ENCODE results near the gene DCST1.
A peak's percentile ranks its signal among the peaks of the same experiment; 100 is the strongest.

Gene DCST1

GRCh38 chr1:155032886-155033285 lies 738 bp upstream of the DCST1 start:
- DNase-seq (ENCODE audit: low read depth in 2 of 2) = no peak

GRCh38 chr1:155034318-155035208 lies 939 bp downstream of the DCST1 start:
- DNase-seq (ENCODE audit: low read depth in 2 of 2) = no peak

GRCh38 chr1:155035936-155036335 lies 2.3 kb downstream of the DCST1 start:
- DNase-seq (ENCODE audit: low read depth in 2 of 2) = no peak

GRCh38 chr1:155037043-155037442 lies 3.4 kb downstream of the DCST1 start:
- DNase-seq (ENCODE audit: low read depth in 2 of 2) = no peak

- DNase-seq (ENCODE audit: low read depth in 2 of 2) = no peak
Measured at GRCh38 chr1:155037851-155038441, 4.3 kb downstream of the DCST1 start.

- no peak for DNase-seq (ENCODE audit: low read depth in 2 of 2)
Measured at GRCh38 chr1:155038602-155039307, 5.1 kb downstream of the DCST1 start.

- no peak for DNase-seq (ENCODE audit: low read depth in 2 of 2)
Measured at GRCh38 chr1:155039308-155039669, 5.7 kb downstream of the DCST1 start.

GRCh38 chr1:155040358-155041093 lies 6.9 kb downstream of the DCST1 start:
- no peak for DNase-seq (ENCODE audit: low read depth in 2 of 2)

GRCh38 chr1:155042789-155043188 lies 9.2 kb downstream of the DCST1 start:
- no peak for DNase-seq (ENCODE audit: low read depth in 2 of 2)

- DNase-seq (ENCODE audit: low read depth in 2 of 2) = no peak
Measured at GRCh38 chr1:155043301-155043702, 9.7 kb downstream of the DCST1 start.

GRCh38 chr1:155043793-155044192 lies 10.2 kb downstream of the DCST1 start:
- no peak for DNase-seq (ENCODE audit: low read depth in 2 of 2)

- no peak for DNase-seq (ENCODE audit: low read depth in 2 of 2)
Measured at GRCh38 chr1:155044365-155044764, 10.7 kb downstream of the DCST1 start.

GRCh38 chr1:155044812-155045657 lies 11.4 kb downstream of the DCST1 start:
- DNase-seq (ENCODE audit: low read depth in 2 of 2) = peak in 1 of 2 donors; percentile 34

GRCh38 chr1:155048449-155049334 lies 15.1 kb downstream of the DCST1 start:
- DNase-seq (ENCODE audit: low read depth in 2 of 2) = no peak

GRCh38 chr1:155049651-155050559 lies 16.3 kb downstream of the DCST1 start:
- no peak for DNase-seq (ENCODE audit: low read depth in 2 of 2)

- DNase-seq (ENCODE audit: low read depth in 2 of 2) = peak; percentile 65 to 76
Measured at GRCh38 chr1:155050560-155051341, 17.1 kb downstream of the DCST1 start, which contains the start of gene ADAM15. Gene ADAM15 (plus strand): TSS chr1:155051316. CDS start chr1:155051387, 71 bp downstream.

GRCh38 chr1:155051342-155051776 lies 17.7 kb downstream of the DCST1 start:
- no peak for DNase-seq (ENCODE audit: low read depth in 2 of 2)
